Kasumi-1 (cell line): ENCODE data around the gene DGKI.

ENCODE experiments used
- DNase-seq, 2 experiments: peaks; one replicate each; lab custom pipeline; 2025; lab: John Stamatoyannopoulos, UW

DGKI gene

DNA sequence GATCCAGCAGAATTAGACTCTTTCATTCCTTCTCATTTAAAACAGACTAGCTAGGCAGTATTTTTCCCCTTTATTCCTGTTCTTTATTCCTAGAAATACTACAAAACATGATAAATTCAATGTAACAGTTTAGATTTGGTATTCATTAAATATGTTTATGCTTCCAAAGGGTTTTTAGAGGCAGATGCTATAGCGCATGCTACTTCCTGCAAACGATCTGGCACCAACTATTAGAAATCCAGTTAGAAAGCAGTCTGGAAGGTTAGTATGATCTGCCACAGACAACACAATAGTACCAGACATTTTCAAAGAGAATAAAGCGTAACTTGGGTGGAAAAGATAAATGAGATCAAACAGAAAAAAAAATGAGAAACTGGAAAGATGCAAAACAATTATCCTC lies 439.7 kb downstream of the DGKI start:
- DNase-seq, result no peak

DNA sequence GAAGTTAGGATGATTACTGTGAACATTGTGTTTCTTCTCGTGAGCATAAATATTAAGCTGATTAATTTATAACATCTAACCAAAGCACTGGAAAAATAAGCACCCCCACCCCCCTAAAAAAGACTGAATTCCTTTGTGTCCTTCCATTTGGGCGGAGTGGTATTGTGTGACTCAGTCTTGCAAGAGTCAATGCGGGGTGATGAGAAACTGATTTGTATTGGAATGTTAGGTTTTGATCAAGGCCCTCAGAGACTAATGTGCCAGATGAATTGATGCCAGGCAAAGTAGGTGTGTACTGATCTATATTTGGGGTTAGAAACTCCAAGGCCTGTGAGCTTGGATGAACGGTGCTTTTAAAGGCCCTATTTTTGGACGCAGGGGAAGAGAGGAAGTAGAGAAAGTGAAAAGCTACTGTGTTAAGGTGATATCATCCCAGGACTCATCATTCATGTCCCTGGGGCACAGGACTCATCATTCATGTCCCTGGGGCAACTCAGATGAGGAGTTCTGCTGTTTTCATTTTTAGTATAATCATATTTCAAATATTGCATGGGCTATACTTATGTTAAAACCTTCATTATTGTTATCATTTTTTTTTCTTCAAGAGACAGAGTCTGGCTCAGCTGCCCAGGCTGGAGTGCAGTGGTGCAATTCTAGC lies 442.0 kb downstream of the DGKI start:
- no peak for DNase-seq

DNA sequence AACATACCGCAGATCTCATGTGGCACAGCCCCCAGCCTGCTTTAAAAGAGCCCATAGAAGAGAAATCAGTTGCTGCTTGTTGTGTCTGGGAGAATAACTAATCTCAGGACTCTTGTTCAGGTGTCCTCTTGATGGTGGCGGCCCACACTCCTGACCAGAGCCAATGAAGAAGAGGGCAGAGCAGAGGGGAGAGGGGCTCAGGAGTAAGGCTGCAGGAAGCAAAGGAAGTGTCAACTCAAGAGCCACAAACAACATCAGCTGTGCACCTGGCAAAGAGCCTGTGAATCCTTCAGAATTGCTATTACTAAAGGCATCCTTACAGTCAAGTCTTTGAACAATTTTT lies 443.4 kb downstream of the DGKI start:
- no peak for DNase-seq

DNA sequence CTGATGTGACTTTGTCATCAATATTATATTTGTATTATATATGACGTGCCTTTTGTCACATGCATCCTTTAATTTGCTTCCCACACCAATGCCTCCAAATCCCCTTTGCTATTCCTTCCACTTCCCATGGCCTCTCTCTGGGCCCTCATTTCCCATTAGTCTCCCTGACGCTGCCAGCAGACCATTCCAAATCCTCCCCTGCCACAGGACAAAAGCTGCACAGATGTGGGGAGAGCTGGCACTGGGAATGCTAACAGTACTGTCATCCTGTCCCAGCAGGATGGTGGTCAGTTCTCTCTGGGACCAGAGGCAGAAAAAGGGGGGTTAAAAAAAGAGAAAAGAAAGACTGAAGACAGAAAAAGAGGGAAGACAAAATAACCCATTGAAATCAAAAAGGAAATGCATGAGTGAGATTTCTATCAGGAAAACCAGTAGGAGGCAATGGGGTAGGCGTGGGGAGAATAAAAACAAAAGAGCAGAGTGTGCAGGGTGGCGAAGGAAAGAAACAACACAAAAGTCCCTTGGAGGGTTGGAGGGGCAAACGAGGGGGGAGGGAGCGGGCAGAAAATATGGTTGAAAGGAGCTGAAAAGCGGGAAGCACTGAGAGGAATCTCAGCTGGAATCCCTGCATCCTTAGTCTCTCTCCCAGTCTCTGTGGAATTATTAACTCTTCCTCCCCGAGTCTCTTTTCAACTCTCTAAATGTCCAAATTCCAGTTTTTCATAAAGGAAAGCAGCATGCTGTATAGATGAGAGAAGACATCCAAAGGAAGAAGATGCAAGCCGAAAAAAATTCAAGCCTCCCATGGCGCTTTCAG lies 444.0 kb downstream of the DGKI start:
- no peak for DNase-seq

DNA sequence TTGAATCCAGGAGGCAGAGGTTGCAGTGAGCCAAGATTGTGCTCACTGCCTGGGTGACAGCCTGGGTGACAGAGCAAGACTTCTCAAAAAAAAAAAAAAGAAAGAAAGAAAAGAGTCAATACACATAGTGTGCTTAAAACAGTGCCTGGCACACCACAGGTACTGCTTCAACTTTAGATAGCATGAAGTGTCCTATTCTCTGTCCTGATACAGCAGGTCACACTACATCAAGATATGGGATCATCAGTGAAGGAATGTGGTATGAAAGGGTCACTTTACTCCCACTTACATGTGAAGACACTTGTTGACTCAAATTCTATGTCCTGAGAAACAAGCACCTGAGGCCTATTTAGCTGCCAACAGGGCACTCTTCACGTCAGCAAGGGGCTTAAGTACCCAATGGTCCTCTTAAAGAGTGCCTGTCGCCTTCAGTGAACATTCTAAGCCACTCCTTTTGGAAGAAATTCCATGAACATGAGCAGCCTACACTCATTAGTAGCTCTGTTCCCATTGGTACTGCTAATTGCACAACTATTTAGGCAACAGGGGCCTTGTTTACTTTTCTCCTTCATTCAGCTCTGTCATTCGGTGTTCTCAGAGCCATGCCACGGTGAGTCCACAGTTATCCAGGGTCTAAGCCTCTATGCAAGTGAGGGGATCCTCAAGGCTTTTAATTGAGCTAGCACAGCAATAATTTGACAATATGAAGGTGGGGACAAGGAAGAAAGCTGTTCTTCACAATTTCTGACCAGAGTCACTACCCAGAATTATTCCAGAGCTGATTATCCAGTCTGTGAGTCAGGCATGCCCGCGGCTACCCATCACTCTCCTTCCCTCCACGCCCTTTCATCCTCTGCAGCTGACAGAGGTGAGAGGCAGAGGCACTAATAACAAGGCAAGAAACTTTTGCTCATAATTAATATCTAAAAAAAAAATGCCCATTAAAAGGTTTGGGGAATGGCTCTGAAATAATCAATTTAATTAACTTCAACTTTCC lies 446.6 kb downstream of the DGKI start:
- DNase-seq, result no peak

DNA sequence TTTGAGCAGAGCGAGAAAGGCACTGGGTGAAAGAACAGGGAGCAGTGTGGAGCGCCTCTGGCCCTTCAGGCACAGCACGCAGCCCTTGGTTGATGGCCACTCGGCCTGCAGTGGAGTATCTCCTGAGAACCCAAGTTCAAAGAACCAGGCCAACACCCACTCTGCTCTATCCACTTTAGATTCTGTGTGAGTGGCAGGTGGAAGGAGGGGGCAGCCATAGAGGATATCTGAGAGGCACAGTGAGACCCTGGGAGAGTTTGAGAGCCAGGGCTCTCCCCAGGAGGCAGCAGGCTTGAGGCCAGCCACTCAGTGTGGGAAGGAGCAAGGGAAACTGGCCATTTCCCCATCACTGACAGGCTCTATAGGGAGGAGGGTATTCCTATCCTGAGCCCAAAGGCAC lies 450.7 kb downstream of the DGKI start:
- DNase-seq, result no peak

DNA sequence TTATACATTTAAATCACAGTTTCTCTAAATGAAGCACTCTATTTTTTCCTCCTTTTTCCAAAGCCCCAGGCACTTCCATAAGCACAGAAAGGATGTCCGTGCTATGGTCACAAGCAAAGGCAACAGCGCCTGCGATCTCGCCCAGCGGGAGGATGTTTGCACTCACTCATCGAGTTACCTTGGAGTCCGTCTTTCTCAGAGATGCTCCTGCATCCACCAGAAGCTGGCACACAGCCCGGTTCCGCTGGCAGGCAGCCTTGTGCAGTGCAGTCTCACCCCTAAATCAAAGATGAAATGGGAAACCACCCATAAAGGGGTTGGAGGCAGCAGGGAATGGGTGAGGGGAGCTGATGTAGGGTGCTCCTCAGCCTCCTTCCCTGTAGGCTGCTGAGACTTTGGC lies 451.4 kb downstream of the DGKI start:
- no peak for DNase-seq

DNA sequence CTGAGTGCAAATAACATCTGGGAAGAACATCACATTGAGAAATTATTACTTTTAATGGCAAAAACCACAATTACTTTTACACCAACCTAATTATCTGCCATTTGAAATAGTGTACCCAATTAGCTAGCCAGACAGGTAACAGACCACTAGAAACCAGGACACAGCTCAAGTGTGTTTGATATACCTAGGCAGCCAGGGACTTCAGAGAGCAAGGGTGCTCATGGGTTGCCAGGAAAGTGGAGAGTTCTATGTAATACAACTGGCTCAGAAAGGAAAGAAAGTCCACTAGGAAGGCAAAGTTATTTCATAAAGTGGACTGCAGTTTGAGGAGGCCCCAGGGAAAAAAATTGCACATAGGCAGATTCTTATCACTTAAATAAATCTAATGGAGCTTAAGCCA lies 453.2 kb downstream of the DGKI start:
- DNase-seq, result no peak

DNA sequence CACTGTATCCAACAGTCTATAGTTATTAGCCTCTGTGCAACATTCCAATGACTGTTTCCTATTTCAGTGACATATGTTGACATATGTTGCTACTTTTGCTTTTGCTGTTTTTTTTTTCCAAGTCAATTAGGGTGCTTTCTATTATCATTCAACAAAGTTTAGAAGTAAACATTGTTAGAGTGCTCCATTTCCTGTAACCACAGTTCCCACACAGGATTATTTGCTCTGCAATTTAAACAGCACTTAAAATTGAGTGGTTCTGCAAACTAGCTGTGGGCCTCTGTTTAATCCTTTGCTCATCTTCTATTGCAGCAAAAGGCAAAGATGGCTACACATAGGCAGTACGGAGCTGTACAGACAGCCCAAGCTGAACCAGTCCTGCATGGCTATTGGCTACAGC lies 456.7 kb downstream of the DGKI start:
- no peak for DNase-seq

DNA sequence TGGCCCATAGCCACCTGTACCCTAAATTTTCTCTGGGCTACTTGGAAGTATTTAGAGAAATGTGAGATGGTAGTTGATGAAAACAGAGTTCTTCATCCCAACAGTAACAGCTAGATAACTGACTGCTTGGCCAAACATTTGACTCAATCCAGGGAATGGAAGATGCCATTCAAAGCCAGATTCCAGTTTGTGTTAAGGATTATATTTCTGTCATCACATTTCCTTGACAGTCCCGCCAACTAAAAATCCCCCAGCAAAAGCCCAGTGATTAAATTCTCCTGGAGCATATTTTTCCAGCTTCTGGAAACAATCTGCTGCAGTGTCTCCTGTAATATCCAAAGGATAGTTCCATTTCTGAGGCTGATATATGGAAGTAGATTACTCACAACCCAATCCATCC lies 457.9 kb downstream of the DGKI start:
- DNase-seq, result no peak

DNA sequence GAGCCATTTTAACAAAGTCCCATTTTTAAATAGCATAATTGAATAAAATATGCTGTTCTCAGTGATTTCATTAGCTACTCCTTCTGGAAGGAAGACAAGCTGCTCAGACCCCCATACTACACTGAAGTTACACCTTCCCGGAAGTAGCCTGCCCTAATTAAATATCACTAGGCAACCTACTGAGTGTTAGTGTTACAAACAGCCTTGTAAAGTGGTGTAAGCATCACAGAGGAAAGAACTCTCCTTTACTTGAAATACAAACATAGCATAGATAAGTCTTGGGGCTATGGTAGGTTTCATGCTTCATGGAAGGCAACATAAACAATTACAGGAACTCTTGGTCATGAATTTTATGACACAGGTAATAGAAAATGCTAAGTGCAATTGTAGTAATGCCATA lies 459.8 kb downstream of the DGKI start:
- DNase-seq, result no peak

DNA sequence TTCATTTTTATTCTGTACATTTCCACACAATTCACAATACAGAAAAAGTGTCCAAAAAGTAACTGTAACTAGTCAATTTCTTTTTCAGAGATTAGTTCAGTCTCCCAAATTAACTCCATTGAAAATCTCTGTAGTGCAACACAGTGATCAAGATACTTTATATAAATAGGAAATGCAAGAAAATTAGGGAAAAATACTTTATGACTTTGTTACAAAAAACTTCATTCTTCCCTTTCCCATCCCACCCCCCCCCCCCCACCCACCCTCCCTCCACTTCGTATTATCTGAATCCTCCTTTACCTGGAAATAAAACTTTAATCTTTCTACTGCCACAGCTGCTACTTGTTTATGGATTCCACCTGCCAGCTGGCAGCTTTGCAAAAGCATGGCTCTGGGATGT lies 465.7 kb downstream of the DGKI start:
- no peak for DNase-seq

DNA sequence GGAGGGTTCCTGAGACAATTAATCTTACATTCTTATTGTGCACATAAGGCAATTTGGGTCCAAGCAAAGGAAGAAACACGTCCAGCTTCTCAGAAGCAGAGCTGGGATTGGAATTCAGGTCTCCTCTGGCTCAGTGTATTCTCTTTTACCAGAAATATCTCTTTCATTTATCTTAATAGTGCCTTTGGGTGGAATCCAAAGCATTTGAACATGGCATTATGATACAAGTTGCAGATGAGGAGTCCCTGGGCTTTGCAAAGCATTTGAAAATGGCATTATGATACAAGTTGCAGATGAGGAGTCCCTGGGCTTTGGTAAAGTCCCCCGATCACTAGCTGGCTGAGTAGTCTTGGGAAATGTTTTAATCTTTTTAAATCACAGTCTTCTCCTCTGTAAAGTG lies 473.3 kb downstream of the DGKI start:
- no peak for DNase-seq

DNA sequence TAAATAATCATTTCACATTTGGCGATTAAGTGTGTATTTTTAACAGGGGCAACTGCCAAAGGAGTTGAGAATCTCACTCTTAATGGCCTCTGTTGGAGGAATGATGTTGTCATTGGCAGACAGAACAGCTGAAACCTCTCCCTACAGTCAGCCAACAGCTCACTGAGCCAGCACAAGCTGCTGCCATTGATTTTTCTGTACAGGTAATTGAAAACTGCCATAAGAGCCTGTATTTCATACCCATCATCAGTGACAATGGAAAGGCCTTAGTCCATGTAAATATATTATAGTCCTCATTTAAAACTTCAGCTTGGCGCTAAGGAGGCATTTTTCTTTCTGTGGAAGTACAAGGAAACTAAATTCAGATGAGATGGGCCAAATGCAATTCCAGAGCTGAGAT lies 475.2 kb downstream of the DGKI start:
- no peak for DNase-seq

DNA sequence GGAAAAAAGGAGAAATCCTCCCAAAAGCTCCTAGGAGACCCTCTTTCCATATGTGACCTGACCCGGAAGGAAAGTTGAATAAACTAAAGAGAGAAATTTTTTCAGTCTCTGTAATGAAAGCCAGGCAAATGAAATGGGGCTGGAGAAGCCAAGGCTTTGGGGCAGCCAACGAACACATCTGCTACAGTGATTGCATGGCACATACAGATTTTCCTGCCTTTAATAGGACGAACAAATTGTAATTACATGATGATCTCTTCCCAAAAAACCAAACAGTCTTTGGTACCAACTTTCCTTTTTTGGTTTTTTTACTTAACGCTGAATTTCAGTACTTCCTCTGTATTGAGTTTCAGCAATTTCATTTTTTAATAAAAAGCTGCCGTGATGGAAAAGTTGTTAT lies 479.8 kb downstream of the DGKI start:
- DNase-seq, result no peak

DNA sequence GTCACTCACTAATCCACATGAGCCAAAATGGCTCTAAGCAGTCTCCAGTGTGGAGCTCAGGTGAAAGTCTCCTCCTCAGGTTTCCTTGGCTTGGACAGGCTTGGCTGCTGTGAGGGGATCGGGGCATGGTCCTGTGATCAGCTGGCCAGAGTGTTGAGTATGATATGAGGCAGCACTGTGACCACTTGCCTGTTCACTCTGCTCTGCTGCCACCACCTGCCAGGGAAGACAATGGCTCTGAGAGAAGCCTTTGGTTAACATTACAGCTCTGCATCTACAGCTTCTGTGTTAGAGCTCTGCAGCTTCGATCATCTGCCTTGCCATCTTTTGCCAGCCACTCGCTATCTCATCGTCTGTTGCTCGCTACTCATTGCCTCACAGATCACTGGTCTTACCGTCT lies 483.1 kb downstream of the DGKI start:
- DNase-seq, result no peak

DNA sequence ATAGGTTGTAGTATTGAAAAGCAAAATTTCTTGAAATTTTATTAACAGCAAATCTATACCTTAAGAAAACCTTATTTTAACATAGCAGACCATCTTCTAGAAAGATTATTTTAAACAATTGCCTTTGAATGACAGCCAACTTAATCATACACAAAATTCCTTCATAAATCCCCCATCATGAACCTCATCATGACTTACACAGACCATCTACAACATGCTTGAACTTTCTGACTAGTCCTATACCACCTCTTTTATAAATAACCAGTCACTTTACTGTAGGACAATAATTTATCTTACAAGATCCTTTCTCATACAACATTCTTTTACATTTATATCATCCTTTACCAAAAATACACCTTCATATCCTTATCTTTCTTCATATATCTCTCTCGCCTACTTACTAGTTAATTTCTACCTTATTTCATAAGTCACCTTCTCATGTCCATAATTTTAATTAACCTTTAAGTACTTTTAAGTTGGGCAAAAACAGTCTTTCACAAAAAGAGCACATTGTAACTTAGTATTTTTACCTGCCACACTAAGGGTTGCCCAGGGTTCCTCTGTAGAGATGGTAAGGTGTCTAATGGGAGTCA lies 486.6 kb downstream of the DGKI start:
- peak in 1 of 2 experiments; percentile 9 for DNase-seq

DNA sequence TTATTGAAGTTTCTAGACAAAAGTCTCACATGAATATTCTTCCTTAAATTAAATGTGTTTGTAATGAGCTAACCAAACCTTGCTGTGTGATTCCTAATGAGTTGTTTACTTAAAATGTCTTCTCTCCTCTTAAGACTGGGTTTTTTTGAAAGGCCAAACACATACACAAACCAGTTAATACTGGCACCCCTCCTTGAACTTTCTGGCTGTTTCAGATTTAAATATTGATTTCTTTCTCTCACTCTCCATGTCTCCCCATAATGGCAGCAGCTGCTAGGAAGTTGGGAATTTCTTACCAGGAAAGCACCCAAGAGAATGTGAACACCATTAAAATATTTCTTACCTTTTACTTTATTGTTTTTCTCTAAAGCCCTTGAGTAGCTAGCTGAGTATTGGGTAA lies 491.8 kb downstream of the DGKI start:
- no peak for DNase-seq

DNA sequence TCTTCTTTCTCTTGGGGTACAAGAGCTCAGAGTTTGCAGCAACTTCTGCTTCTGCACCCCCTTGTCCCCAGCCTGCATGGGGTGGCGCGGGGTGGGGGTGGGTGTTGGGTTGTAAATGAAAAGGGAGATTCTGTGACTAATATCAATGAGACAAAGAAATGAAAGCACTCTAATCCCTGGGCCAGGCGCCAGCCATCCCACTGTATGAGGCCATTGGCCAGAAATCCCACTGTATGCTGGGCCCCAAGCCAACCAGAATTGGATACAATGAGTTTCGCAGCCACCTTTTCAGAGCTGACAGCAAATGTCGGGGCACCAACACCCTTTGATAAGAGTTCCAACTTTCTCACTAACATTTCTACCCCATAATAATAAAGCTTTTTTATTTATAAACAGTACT lies 492.4 kb downstream of the DGKI start:
- no peak for DNase-seq

DNA sequence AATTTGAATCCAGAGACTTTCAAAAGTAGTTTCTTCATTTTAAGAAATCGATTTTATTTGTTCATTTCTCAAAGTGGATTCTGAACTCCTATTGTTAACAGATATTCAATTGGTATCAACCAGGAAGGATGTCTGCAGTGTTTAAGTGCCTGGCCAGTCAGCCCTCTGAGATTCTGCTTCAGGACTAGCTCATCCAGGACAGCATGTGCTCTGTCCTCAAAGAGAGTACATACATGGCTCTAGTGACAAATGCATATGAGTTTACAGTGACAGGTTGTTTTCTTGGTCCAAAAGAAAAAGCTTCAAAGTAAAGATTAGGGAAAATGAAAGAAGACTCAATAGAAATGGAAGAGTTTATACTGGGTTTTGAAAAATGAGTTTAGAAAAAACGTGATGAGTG lies 494.8 kb downstream of the DGKI start:
- DNase-seq, result no peak

DNA sequence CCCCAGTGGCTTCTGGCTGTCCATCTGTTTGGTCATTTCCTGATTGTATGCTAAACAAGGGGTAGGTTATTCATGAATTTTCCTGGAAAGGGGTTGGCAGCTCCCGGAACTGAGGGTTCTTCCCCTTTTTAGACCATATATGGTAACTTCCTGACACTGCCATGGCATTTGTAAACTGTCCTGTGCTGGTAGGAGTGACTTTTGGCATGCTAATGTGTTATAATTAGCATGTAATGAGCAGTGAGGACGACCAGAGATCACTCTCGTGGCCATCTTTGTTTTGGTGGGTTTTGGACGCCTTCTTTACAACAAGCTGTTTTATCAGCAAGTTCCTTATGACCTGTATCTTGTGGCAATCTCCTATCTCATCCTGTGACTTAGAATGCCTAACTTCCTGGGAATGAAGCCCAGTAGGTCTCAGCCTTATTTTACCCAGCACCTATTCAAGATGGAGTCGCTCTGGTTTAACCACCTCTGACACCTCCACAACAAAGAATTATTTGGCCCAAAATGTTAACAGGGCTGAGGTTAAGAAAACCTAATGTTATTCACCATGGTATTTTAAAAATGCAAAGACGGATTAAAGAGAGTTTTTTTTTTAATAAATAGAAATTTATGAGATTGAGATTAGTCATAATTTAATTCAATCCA lies 500.9 kb downstream of the DGKI start:
- DNase-seq, result no peak
